Measurements from ENCODE around the gene SLC46A3.

SLC46A3 gene

GRCh38 chr13:28655561-28655960 is 63.2 kb downstream of the SLC46A3 start:
- Histone ChIP-seq H2AFZ (ENCODE audit: low read depth) (no peak overlapping the region), H3K36me3 (ENCODE audit: insufficient read depth) (no peaks in the 10 kb centered on the region), H3K4me3 (IDR thresholded peaks at IDR 0.05; ENCODE audit: insufficient read depth, low read depth, low read length) (no peak overlapping the region), H3K4me2 (no peak overlapping the region), H3K4me1 (ENCODE audit: low read depth, poor library complexity, severe bottlenecking) (peaks cover 7% of the 10 kb centered on the region), H3K27ac (no peak overlapping the region), H3K79me2 (ENCODE audit: insufficient read depth, low read depth) (peaks cover 28% of the 10 kb centered on the region), H4K20me1 (ENCODE audit: insufficient read depth) (no peaks in the 10 kb centered on the region), H3K9ac (no peak overlapping the region), H3K27me3 (ENCODE audit: insufficient read depth, low read depth) (no peaks in the 10 kb centered on the region)
- no peak for TF ChIP-seq CTCF (conservative IDR thresholded peaks at IDR 0.05; ENCODE audit: low read depth, low read length)

- Histone ChIP-seq H3K79me2 (ENCODE audit: insufficient read depth, low read depth) (peaks cover 15% of the 10 kb centered on the region; the same call in 1 of the 2 replicates), H3K9ac (no peak overlapping the region), H3K4me3 (IDR thresholded peaks at IDR 0.05; ENCODE audit: insufficient read depth, low read depth, low read length) (no peak overlapping the region), H2AFZ (ENCODE audit: low read depth) (no peak overlapping the region), H3K27me3 (ENCODE audit: insufficient read depth, low read depth) (no peaks in the 10 kb centered on the region), H3K36me3 (ENCODE audit: insufficient read depth) (no peaks in the 10 kb centered on the region), H3K4me2 (no peak overlapping the region), H4K20me1 (ENCODE audit: insufficient read depth) (no peaks in the 10 kb centered on the region), H3K27ac (no peak overlapping the region), H3K4me1 (ENCODE audit: low read depth, poor library complexity, severe bottlenecking) (no peaks in the 10 kb centered on the region)
- TF ChIP-seq CTCF (conservative IDR thresholded peaks at IDR 0.05; ENCODE audit: low read depth, low read length): no peak
Observed at GRCh38 chr13:28654276-28654675, 64.5 kb downstream of the SLC46A3 start.

- H4K20me1 ChIP-seq (ENCODE audit: insufficient read depth): no peaks in the 10 kb centered on the region
- no peak overlapping the region for H3K4me3 ChIP-seq (IDR thresholded peaks at IDR 0.05; ENCODE audit: insufficient read depth, low read depth, low read length)
- TF ChIP-seq CTCF (conservative IDR thresholded peaks at IDR 0.05; ENCODE audit: low read depth, low read length): no peak
- no peaks in the 10 kb centered on the region for H3K36me3 ChIP-seq (ENCODE audit: insufficient read depth)
- no peak overlapping the region for H2AFZ ChIP-seq (ENCODE audit: low read depth)
- no peak overlapping the region for H3K27ac ChIP-seq
- no peaks in the 10 kb centered on the region for H3K4me1 ChIP-seq (ENCODE audit: low read depth, poor library complexity, severe bottlenecking)
- H3K27me3 ChIP-seq (ENCODE audit: insufficient read depth, low read depth): no peaks in the 10 kb centered on the region
- H3K4me2 ChIP-seq: no peak overlapping the region
- H3K9ac ChIP-seq: no peak overlapping the region
- peaks cover 8% of the 10 kb centered on the region; the same call in 1 of the 2 replicates for H3K79me2 ChIP-seq (ENCODE audit: insufficient read depth, low read depth)
Observed at GRCh38 chr13:28653111-28653510, 65.7 kb downstream of the SLC46A3 start.

DNA sequence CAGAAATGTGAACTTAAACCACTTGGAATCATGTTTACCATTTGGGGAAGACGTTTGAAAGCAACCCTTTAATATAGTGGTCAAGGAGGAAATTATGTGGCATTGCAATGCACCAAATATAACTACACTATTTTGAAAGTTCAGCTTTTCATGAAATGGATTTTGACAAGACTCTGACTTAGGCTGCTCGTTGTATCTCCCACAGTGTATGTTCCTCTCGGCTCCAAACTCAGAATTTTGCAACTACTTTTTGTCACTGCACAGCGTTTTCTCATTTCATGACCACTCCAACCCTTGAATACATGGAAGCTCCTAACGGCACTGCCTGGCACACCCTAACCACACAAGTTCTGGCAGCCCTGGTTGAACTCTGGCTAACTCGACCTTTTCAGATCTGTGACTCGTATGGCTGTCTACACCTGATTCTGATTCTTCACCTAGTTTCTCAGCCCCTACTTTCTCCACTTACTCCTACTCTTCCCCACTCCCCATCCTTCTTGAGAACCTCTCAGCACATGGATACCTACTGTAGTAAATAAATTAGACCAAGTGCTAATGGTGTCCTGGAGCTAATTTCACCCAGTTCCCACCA is 66.9 kb downstream of the SLC46A3 start:
- no peaks in the 10 kb centered on the region for H4K20me1 ChIP-seq (ENCODE audit: insufficient read depth)
- H2AFZ ChIP-seq (ENCODE audit: low read depth): no peak overlapping the region
- H3K36me3 ChIP-seq (ENCODE audit: insufficient read depth): no peaks in the 10 kb centered on the region
- no peaks in the 10 kb centered on the region for H3K4me1 ChIP-seq (ENCODE audit: low read depth, poor library complexity, severe bottlenecking)
- H3K27ac ChIP-seq: no peak overlapping the region
- H3K27me3 ChIP-seq (ENCODE audit: insufficient read depth, low read depth): no peaks in the 10 kb centered on the region
- H3K9ac ChIP-seq: no peak overlapping the region
- H3K4me2 ChIP-seq: no peak overlapping the region
- no peak overlapping the region for H3K4me3 ChIP-seq (IDR thresholded peaks at IDR 0.05; ENCODE audit: insufficient read depth, low read depth, low read length)
- no peak for TF ChIP-seq CTCF (conservative IDR thresholded peaks at IDR 0.05; ENCODE audit: low read depth, low read length)
- H3K79me2 ChIP-seq (ENCODE audit: insufficient read depth, low read depth): no peaks in the 10 kb centered on the region

All from KMS-11 (cell line).